ENCODE measurements around the gene CD46. TPM values are rescaled to one million over a fixed set of nuclear protein-coding genes. Genes with fewer than 3 reads are reported as not detected.

The CD46 gene
- total RNA-seq, 4 donors from 2014 or later, result 153 to 197 (median 174) TPM

DNA sequence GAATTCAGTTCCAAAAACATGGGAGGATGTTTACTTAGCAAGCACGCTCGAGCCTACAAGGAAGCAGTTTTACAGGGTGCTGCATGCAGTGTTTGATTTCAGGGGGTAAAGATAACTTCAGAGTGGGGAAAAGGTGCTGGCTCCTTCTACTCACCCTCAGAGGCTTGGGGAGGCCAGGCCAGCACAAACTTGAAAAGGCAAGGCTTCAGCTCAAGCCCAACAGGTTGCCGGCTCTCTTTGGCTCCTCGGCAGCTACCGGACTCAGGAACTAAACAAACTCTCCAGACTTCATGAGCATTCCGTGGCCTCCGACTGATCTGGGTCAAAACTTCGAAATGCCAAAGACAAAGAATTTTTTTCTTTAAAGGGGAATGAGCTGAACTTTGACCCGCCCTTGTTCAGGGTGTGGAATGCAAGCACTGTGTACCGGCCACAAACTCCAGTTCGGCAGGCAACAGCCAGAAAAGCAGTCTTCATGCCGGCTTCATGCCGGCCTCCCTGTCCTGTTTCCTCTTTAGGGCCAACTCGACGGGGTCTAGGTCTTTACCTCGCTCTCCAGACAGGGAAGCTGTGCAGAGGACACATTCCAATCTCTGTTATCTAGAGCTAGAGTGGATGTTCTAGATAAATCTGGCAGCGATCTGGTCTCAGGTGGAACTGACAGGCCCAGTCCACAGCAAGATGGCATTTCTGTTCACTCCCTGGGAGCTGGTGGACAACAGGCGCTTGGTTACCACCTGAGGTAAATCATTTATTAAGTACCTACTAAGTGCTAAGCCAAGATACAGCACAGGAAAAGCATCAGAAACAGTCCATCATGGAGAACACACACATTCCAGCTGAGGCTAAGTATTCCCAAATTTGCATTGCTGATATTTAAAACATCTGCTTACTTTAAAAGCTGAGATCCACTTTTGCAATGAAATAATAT is 75.0 kb downstream of the CD46 start:
- TF ChIP-seq, protein P1, sequence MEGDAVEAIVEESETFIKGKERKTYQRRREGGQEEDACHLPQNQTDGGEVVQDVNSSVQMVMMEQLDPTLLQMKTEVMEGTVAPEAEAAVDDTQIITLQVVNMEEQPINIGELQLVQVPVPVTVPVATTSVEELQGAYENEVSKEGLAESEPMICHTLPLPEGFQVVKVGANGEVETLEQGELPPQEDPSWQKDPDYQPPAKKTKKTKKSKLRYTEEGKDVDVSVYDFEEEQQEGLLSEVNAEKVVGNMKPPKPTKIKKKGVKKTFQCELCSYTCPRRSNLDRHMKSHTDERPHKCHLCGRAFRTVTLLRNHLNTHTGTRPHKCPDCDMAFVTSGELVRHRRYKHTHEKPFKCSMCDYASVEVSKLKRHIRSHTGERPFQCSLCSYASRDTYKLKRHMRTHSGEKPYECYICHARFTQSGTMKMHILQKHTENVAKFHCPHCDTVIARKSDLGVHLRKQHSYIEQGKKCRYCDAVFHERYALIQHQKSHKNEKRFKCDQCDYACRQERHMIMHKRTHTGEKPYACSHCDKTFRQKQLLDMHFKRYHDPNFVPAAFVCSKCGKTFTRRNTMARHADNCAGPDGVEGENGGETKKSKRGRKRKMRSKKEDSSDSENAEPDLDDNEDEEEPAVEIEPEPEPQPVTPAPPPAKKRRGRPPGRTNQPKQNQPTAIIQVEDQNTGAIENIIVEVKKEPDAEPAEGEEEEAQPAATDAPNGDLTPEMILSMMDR (IDR thresholded peaks at IDR 0.05), result no peak
- no peak for DNase-seq (ENCODE audit: low spot score)
- ATAC-seq (ENCODE audit: low FRiP score), result no peak

DNA sequence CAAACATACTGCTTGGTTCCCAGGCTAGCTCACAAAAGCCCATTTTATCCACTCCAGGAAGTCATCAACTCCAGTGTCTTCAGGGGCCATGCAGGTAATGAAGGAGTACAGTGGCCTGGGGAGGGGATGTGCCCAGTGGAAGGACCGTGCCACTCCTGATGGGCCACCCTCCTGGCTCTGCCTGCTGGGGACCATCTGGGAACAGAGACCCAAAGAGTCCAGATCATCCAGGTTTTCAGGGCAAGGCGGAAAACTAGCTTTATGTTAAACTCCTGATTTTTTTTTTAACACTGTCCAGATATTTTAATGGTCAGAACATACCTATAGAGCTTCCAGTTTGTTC is 75.6 kb downstream of the CD46 start:
- TF ChIP-seq, protein P1 (IDR thresholded peaks at IDR 0.05), result no peak
- ATAC-seq (ENCODE audit: low FRiP score), result no peak
- DNase-seq (ENCODE audit: low spot score), result no peak

DNA sequence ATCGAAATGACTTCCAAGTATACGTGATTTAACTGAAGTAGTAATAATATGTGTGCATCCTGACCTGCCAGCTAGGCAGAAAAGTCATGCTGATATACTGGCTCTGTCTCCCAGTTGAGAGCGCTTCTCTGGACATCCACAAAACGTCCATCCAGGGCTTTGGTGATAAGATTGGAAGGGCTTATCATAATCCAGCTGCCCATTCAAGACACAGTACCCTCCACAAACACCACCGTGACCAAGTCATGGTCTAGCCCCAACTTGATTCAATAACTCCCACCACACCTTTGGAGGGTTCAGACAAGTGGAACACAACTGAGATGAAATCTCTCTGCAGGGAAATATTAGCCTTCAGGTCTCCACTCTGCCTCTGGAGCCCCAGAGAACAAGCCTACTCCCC is 76.2 kb downstream of the CD46 start:
- TF ChIP-seq, protein P1 (IDR thresholded peaks at IDR 0.05), result no peak
- ATAC-seq (ENCODE audit: low FRiP score) (no peak), DNase-seq (ENCODE audit: low spot score) (no peak)

DNA sequence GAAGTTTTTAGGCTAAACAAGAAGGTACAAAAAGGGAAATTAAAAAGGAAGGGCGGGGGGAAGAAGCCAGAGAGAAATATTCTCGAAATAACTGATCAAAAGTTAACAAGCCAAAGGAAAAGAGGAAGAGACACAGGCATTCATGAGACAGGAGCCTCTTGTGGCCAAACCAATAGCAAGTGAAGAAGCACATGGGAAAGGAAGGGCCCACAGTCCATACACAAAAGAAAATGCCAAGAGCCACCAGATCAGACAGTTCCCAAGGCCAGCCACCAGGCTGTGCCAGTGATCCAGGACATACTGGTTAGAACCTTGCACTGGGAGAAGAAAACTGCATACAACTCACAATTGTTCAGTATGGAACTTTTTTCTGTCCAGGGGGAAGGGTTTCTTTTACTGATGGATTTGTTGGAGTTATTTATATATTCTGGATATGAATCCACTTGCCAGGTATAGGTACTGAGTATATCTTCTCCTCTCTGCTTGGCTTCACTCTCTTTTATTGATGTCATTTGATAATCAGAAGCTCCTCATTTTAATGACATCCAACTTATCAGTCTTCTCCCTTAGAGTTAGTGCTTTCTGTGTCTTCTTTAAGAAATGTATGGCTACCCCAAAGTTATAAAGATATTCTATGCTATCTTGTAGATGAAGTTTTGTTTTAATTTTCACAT is 76.8 kb downstream of the CD46 start:
- ATAC-seq (ENCODE audit: low FRiP score) (peak; percentile 43), DNase-seq (ENCODE audit: low spot score) (no peak)
- TF ChIP-seq, protein P1 (IDR thresholded peaks at IDR 0.05), result peak in 2 of 3 donors; percentile 52 to 71

DNA sequence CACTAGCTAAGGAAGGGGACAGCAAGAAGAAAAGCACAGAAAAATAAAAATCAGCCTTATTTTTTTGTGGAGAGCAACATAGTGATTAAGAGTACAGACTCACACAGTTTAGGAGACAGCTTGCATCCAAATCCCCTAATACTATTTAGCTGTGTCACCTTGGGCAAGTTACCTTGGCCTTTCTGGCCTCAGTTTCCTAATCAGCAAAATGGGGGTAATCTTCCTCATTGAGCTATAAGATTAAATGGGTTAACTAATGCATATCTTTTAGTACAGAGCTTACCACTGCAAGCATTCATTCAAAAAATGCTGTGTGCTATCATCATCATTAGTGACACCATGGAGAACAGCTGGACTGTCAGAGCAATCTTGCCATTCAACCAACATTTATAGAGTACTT is 77.7 kb downstream of the CD46 start:
- ATAC-seq (ENCODE audit: low FRiP score), result no peak
- DNase-seq (ENCODE audit: low spot score), result no peak
- TF ChIP-seq, protein P1 (IDR thresholded peaks at IDR 0.05), result no peak

DNA sequence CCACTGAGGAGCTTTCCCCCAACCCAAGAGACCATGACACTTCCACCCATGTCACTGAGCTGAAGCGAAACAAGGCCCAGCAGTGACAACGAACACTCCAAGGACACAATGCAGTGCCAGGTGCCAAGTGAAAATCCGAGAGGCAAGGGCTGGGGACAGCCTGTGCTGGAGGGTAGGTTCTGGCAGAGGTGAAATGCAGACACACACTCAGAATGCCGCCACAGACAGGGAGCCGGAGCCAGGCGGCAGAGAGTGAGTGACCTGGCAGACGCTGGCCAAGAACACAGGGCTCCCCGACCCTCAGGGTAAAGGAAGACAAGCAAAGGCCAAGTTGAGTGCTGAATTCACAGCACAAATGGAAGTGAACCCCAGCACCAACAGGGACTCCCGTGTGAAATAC is 78.9 kb downstream of the CD46 start:
- ATAC-seq (ENCODE audit: low FRiP score) (no peak), DNase-seq (ENCODE audit: low spot score) (no peak)

More for the DNA sequence above, 78.9 kb downstream of the CD46 start:
- TF ChIP-seq, protein P1 (IDR thresholded peaks at IDR 0.05), result no peak
